NK-92 treated with Interleukin-12 subunit alpha and Interleukin-12 subunit beta, amount 100 ng/mL, for 24 hours (cell line): ENCODE data around the gene SH3RF2.
"Not testable (repeated sequence)": the region's sequence is repeated elsewhere in the genome, so short reads cannot be mapped to it uniquely, and the experiment has no call there.

Source experiments
- DNase-seq: peaks from one replicate; lab custom pipeline; 2025; lab: John Stamatoyannopoulos, UW

SH3RF2 gene

DNA sequence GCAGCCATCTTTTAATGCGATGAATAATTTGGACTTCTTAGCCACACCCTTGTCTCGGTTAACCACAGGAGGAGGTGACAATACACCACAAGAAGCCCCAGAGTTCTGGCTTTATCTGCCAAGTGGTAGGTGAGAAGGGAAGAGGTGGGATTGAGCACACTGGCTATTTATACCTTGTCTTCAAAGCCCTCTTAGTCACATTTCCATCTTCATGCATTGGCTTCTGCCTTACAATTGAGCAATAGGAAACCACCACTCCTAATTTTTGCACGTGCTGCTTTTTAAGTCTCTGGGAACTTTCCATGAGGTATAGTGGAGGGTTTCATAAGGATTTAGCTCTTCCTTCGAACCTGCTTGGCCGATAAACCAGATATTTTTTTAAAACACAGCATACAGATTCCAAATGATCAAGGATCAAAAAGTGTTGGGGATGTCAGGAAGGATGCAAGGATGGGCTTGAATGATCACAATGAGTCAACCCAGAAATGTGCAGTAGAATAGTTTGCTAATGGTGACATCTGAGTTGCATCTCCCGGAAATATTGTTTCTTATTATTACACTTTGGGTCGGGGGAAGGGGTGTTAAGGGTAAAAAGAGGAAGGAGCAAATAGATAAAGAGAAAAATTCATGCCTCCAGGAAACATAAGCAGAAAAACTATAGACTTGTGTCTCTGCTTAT lies 143.5 kb downstream of the SH3RF2 start:
- peak; percentile 25 for DNase-seq

- DNase-seq, result no peak
Observed at GRCh38 chr5:146081556-146081955, 145.2 kb downstream of the SH3RF2 start.

DNA sequence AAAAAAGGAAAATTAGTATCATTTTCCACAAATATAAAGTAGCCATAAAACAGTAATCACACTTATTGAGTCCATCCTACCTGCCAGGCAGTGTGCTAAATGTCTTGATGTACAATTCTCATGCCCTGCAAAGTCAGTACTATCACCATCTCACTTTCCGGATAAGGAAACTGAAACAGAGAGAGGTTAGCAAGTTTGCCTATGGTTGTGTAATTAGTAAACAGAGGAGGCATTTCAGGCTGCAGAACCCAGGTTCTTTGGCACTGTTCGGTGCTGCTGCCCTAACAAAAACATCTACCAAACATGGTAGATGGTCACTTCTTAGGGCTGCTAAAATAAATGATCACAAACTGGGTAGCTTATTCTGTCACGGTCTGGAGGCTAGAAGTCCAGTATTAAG lies 146.4 kb downstream of the SH3RF2 start:
- no peak for DNase-seq

- no peak for DNase-seq
Observed at GRCh38 chr5:146084376-146084775, 148.0 kb downstream of the SH3RF2 start.

DNA sequence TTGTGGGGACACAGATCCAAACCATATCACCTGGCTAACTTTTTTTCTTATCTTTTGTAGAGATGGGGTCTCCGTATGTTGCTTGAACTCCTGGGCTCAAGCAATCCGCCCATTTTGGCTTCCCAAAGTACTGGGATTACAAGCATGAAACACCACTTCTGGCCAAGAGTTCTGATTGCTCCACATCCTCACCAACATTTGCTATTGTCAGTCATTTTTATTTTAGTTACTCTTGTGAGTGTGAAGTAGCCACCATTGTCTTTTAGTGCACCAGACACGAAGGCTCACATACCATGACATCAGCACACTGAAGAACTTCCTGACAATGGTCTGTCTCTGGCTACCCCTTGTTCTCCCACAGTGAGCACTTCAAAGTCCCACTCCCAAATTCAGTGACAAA lies 151.7 kb downstream of the SH3RF2 start:
- no peak for DNase-seq

- no peak for DNase-seq
Observed at GRCh38 chr5:146089287-146089686, 152.9 kb downstream of the SH3RF2 start.

DNA sequence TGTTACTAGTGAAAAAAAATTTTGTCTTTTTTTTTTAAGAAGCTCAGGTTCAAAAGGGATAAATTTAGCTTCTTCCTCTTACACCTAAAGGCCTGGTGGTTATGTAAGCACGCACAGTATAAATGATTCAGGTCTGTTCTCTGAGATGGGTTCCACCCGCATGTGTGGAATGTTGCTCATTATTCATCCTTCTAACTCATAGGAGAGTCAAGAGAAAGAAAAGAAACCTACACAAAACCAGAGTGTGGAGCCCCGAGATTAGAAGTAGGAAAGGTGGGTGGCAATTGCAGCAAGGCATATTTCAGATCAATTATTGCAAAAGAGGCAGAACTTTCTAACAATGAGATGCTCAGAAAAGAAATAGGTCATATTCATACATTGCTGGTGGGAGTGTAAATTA lies 155.5 kb downstream of the SH3RF2 start:
- no peak for DNase-seq

DNA sequence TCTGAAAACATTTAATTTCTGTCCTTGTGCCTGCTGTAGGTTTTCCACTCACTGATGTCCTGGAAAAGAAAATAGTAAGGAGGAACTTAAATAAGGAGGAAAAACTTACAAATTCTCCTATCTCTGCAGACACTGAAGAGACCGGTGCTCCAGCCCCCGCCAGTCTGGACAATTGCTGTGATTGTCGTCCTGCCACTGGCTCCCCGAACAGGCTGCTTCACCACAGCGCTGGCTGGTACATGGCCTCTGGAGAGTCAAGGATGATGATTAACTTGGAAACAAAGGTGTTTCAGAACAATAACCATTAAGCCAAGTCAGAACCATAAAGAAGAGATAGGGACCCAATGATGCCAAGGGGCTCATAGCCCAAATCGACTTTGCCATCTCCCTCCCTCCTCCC lies 161.7 kb downstream of the SH3RF2 start:
- no peak for DNase-seq

GRCh38 chr5:146101646-146102045 lies 165.3 kb downstream of the SH3RF2 start:
- DNase-seq, result no peak

- DNase-seq, result no peak
Observed at GRCh38 chr5:146103594-146103993, 167.2 kb downstream of the SH3RF2 start.

DNA sequence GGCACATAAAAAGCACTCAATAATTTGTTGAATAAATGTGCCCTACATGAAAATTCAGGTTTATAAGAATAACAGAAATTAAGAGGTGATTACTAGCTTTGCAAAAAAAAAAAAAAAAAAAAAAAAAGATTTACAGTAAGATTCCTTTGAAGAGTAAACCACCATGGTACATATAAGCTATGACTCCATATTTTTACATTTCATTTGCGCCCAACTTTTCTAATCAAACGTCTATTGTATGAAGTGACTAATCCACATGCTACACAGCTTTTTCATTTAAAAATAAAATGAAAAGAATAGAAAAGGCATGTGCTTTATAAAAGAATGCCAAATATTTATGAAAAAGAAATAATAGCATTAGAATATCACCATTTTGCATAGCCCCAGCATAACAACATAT lies 169.1 kb downstream of the SH3RF2 start, which contains the start of gene PLAC8L1:
Gene PLAC8L1 (minus strand): TSS at position 101 of the 400 bp plus-strand sequence. CDS start 1,266 bp downstream, outside the sequence.
- DNase-seq, result no peak

DNA sequence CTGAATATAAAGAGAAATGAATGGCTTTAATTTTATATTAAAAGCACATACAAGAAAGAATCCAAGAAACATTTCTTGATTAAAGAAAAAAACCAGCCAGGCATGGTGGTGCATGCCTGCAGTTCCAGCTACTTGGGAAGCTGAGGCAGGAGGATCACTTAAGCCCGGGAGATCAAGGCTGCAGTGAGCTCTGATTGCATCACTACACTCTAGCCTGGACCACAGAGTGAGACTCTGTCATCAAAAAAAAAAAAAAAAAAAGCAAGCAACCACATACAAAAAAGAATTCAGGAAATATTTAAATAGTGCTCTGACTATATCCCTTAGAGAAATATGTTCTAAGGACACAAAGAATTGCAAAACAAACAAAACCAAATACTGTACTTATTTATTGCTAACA lies 171.5 kb downstream of the SH3RF2 start:
- no peak for DNase-seq

- DNase-seq, result not testable (repeated sequence)
Observed at GRCh38 chr5:146108870-146109269, 172.5 kb downstream of the SH3RF2 start.

DNA sequence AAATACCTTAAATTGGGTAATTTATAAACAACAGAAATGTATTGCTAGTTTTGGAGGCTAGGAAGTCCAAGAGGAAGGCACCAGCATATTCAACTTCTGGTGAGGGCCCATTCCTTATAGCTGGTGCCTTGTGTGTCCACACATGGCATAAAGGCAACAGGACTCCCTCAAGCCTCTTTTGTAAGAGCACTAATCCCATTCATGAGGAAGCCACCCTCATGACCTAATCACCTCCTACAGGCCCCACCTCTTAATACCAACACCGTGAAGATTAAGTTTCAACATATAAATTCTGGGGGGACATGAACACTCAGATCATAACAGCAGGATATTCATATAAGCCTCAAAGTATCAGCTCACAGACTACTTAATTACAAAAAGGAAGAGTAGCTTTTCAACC lies 173.0 kb downstream of the SH3RF2 start:
- DNase-seq, result no peak

- DNase-seq, result no peak
Observed at GRCh38 chr5:146111409-146111808, 175.0 kb downstream of the SH3RF2 start.

DNA sequence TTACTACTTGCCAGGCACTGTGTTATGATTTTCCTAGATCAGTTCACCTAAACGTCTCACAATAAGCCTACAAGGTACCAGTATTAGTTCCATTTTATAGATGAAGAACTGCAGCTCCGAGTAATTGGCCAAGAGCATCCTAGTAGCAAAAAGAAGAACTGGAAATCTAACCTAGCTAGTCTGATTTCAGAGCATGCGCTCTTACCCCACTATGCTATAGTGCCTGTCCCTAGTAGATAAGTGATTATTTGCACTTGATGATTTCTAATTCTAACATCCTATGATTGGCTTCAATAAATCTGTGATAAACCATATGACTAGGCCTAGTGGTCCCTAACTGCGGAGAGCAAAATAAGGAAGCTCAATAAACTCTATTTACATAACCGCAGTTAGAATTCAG lies 176.1 kb downstream of the SH3RF2 start:
- DNase-seq, result no peak
